Astrocyte of the spinal cord (primary cell): ENCODE data around the gene C5orf15.

Experiments used
- DNase-seq: peaks from one replicate; pipeline ENCODE4 v3.0.0; 2011; ENCODE audit warnings: low read depth, low spot score
- H3K4me3 ChIP-seq: 2 replicates; pipeline ENCODE4 v1.5.1; 2011; ENCODE audit warnings: low read depth, mild to moderate bottlenecking, low read length, moderate library complexity
- in situ Hi-C: cut with HindIII; loops from 2 replicates; pipeline ENCODE4 v1.10.0; 2017; ENCODE audit warnings: low sequenced_read_pairs
- TF ChIP-seq, protein P1 (sequence below): IDR thresholded peaks from 2 replicates; pipeline ENCODE4 v1.5.1; 2012; ENCODE audit warnings: low read depth, mild to moderate bottlenecking, low read length, inconsistent platforms

The C5orf15 gene

DNA sequence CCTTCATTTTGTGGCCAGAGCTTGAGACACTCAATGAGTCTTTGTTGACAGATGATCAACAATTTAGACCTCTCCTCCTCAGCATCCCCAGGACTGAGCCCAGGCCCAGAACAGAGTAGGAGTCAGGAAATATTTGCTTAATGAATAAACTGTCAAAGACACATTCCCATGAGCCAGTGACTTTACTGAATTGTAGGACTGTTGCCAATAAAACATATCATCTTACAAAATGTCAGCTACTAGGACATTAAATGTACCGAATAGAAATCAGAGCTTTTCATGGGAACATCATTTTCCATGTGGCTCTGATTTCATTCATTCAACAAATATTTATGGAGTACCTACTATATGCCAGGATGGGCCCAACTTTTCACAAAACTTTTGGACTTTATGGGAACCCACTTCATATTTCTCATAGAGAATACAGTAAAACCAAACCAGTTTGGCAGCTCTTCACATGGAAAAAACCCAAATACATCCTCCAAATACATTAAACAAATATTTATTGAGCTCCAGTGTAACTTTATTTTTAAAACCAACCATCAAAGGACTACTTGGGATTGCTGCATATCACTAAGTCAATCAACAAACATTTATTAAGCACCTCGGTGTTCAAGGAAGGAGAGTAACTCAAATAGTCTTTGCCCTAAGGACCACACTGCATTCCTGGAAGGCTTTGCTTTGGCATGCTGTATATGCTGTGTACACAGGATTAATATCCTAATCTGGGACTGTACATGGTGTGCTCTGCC, 24.9 kb upstream of the C5orf15 start:
- TF ChIP-seq, protein P1, sequence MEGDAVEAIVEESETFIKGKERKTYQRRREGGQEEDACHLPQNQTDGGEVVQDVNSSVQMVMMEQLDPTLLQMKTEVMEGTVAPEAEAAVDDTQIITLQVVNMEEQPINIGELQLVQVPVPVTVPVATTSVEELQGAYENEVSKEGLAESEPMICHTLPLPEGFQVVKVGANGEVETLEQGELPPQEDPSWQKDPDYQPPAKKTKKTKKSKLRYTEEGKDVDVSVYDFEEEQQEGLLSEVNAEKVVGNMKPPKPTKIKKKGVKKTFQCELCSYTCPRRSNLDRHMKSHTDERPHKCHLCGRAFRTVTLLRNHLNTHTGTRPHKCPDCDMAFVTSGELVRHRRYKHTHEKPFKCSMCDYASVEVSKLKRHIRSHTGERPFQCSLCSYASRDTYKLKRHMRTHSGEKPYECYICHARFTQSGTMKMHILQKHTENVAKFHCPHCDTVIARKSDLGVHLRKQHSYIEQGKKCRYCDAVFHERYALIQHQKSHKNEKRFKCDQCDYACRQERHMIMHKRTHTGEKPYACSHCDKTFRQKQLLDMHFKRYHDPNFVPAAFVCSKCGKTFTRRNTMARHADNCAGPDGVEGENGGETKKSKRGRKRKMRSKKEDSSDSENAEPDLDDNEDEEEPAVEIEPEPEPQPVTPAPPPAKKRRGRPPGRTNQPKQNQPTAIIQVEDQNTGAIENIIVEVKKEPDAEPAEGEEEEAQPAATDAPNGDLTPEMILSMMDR: no peak
- peak; percentile 66 for DNase-seq
- H3K4me3 ChIP-seq: no peak overlapping the region
- in situ Hi-C loops: no loop called here

DNA sequence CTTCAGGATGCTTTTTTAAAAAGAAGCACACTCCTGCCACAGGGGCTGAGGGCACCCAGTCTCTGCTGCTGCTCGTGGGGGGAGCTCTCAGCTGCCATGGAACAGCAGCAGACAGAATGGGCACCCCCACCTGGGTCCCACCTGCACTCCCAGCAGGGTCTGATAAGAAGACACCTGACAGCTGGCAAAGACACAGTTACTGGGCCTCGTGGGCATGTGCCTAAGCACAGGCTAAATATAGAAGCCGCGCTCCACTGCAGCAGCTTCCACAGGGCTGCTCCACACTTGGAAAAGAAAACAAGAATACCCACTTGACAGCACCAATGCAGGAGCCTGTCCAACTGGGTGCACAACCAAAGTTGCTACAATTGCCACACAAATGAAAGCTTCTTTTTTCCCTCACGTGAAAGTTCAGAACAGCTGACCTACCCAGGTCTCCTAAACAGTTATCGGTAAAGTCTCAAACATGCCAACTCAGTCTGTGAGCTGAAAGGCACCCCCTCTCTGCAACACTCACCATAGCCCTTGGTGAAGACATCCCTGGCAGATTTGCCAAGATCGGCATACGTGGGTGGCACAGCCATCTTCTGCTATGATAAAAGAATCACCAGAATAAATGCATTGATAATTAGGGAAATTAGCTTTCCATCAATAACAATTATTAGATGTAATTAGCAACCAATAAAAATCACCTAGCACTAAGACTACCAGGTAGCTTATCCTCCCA, 24.2 kb upstream of the C5orf15 start:
- H3K4me3 ChIP-seq: no peak overlapping the region
- in situ Hi-C loops: no loop called here
- TF ChIP-seq, protein P1: no peak
- DNase-seq: no peak

DNA sequence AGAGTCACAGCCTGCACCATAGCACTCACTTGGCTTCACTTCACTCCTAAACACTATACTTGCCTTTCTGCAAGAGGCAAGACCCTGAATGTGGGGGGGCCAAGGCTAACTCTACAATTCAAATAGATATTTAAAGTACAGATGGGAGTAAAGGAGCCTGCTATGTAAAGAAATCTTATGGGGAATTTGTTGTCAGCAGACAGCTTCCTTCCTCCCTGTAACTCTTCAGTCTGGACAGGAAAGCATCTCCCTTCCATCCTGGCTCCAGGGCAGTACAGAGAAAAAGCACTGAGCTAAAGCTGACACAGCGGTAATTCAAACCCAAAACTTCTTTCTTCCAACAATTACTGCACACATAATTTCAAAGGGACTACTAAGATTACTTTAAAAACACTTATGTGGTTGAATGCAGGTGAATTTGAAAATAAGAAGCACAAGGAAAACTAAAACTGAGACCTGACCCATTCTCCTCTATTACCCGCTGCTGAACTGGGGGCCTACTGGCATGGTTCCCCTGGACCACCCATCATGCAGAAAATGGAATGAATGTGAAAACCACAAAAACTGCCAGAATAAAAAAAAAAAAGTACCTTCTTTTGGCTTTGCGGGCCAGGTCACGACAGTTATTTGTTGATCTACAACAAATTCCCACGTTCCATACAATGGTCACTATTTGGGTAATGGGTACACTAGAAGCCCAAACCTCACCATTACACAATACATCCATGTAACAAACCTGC, 22.9 kb upstream of the C5orf15 start:
- TF ChIP-seq, protein P1: no peak
- in situ Hi-C loops: no loop called here
- no peak overlapping the region for H3K4me3 ChIP-seq
- no peak for DNase-seq

DNA sequence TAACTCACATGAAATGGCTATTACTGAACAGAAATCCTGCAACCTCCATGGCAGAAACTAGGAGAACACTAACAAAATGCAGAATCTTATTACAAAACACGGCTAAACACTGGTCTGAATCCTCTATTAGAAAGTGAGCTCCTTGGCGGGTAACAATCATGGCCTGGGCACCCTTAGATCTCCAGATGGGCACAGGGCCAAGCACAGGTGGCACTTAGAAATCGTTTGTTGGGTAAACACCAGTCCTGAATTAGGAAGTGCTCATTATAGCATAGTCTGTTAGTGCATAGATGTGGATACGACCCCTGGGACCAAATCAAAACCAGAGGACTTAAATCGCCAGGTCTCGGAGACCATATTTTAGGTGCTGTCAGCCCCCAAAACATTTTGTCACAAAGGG, 22.0 kb upstream of the C5orf15 start:
- TF ChIP-seq, protein P1: no peak
- in situ Hi-C loops: no loop called here
- DNase-seq: no peak
- H3K4me3 ChIP-seq: no peak overlapping the region

DNA sequence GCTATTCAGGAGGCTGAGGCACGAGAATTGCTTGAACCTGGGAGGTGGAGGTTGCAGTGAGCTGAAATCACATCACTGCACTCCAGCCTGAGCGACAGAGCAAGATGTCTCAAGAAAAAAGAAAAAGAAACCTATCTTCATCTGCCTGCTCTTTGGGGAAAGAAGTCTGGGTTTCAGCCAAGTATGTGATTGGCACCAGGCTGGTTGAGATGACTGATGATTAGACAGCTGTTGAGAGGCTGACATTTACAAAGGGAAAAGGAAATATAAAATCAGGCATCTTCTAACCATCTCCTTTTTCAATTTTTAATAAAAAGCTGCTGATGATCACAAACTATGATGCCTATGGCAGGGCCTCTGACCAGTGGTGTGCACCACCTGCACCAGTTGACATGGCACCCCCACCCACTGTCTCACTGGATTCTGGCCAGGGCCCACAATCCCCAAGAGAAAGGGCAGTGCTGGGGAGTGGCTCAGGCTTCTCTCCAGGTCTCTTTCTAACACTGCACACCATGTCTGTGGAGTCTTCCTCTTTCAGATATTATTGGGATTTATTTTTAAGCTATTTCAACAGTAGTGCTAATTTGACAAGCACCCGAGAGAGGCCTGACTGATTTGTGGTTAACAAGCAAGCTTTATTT, 17.2 kb upstream of the C5orf15 start:
- DNase-seq: no peak
- no peak overlapping the region for H3K4me3 ChIP-seq
- TF ChIP-seq, protein P1: no peak
- in situ Hi-C loops: no loop called here

DNA sequence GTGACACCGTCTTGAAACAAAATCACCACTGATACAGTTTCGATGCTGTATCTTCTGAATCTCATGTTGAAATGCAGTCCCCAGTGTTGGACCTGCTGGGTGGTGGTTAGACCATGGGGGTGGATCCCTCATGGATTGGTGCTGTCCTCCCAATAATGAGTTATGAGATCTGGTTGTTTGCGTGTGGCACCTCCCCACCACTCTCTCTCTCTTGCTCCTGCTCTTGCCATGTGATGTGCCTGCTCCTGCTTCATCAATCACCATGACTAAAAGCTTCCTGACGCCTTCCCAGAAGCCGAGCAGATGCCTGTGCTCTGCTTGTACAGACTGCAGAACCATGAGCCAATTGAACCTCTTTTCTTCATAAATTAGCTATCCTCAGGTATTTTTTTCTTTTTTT, 15.2 kb upstream of the C5orf15 start:
- no peak overlapping the region for H3K4me3 ChIP-seq
- TF ChIP-seq, protein P1: no peak
- DNase-seq: no peak
- in situ Hi-C loops: no loop called here
